GM13977 (cell line): ENCODE data around the gene TMPRSS2.
"Not testable (repeated sequence)": the region's sequence is repeated elsewhere in the genome, so short reads cannot be mapped to it uniquely, and the experiment has no call there.

Source experiments
- DNase-seq: peaks from one replicate; pipeline ENCODE4 v3.0.0; 2012; ENCODE audit warnings: low spot score
- in situ Hi-C: fragments of 300-500 bp; cut with MboI; formaldehyde crosslinking; loops from one replicate; pipeline ENCODE4 v1.12.0; 2022; ENCODE audit warnings: low sequenced_read_pairs, low pct_unique_long_range_greater_than_20kb, mixed read lengths, inconsistent platforms; ENCODE audit not compliant: unreplicated experiment
- TF ChIP-seq, protein P1 (sequence below): IDR thresholded peaks from 2 replicates; pipeline ENCODE4 v1.5.1; 2012; ENCODE audit warnings: mild to moderate bottlenecking, control low read depth; ENCODE audit not compliant: insufficient read depth; ENCODE audit errors: extremely low read depth, missing control alignments

Gene TMPRSS2

DNA sequence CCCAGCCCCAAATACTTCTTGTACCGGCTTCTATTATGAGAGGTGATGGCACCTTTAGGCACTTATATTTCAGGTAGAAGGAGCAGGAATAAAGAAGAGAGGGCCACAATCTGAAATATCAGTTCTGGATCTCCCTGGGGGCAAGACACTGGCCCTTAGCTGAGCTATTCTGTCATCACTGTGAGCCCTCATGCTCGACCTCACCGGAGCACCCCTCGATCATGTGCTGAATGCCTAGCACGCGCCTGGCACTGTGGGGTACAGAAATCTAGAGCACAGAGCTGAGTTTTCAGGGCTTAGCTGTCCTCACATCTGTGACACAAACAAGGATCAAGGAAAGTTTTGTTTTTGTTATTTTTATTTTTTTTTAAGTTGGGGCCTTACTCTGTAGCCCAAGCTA lies 89.6 kb downstream of the TMPRSS2 start:
- in situ Hi-C loops, result no loop called here
- TF ChIP-seq, protein P1, sequence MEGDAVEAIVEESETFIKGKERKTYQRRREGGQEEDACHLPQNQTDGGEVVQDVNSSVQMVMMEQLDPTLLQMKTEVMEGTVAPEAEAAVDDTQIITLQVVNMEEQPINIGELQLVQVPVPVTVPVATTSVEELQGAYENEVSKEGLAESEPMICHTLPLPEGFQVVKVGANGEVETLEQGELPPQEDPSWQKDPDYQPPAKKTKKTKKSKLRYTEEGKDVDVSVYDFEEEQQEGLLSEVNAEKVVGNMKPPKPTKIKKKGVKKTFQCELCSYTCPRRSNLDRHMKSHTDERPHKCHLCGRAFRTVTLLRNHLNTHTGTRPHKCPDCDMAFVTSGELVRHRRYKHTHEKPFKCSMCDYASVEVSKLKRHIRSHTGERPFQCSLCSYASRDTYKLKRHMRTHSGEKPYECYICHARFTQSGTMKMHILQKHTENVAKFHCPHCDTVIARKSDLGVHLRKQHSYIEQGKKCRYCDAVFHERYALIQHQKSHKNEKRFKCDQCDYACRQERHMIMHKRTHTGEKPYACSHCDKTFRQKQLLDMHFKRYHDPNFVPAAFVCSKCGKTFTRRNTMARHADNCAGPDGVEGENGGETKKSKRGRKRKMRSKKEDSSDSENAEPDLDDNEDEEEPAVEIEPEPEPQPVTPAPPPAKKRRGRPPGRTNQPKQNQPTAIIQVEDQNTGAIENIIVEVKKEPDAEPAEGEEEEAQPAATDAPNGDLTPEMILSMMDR, result no peak
- no peak for DNase-seq

DNA sequence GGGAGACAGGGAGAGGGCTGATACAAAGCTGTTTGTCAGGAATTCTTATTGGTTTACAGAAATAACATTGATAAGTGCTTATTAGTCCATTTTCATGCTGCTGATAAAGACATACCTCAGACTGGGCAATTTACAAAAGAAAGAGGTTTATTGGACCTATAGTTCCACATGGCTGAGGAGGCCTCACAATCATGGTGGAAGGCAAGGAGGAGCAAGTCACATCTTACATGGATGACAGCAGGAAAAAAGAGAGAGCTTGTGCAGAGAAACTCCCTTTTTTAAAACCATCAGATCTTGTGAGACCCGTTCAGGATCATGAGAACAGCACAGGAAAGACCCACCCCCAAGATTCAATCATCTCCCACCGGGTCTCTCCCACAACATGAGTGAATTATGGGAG lies 90.5 kb downstream of the TMPRSS2 start:
- DNase-seq, in situ Hi-C loops: not testable (repeated sequence)
